Activated naive CD8-positive, alpha-beta T cell treated with anti-CD3 and anti-CD28 coated beads, Interleukin-2, amount 10 ng/mL, durations not matched to agents 7 days and 5 days (primary cell): ENCODE results near the gene TFE3. TPM values are rescaled to one million over a fixed set of nuclear protein-coding genes. Genes with fewer than 3 reads are reported as not detected.

Source experiments
- ATAC-seq: fragments of 150-1000 bp; cut with Tn5 transposase; one replicate; pipeline ENCODE4 v1.10.0; 2021; ENCODE audit warnings: low read depth, moderate library complexity
- POLR2A ChIA-PET: fragments of 350-600 bp; sonication (Branson Sonifier 250); formaldehyde crosslinking; loops from one replicate; lab custom pipeline; 2021; ENCODE audit warnings: antibody characterized with exemption; lab: Charles Lee
- DNase-seq: peaks from one replicate; pipeline ENCODE4 v3.0.0; 2021
- H3K27ac Mint-ChIP-seq: one replicate; pipeline ENCODE4 v1.8.0; 2022; ENCODE audit warnings: mild to moderate bottlenecking, mixed read lengths
- H3K27me3 Mint-ChIP-seq: one replicate; pipeline ENCODE4 v1.8.0; 2022; ENCODE audit warnings: mild to moderate bottlenecking, moderate library complexity, mixed read lengths
- H3K36me3 Mint-ChIP-seq: one replicate; pipeline ENCODE4 v1.8.0; 2021; ENCODE audit warnings: mild to moderate bottlenecking, mixed read lengths
- H3K4me1 Mint-ChIP-seq: one replicate; pipeline ENCODE4 v1.8.0; 2021; ENCODE audit warnings: mixed read lengths
- H3K4me3 Mint-ChIP-seq: one replicate; pipeline ENCODE4 v1.8.0; 2022; ENCODE audit warnings: mild to moderate bottlenecking, moderate library complexity, mixed read lengths
- H3K9me3 Mint-ChIP-seq: one replicate; pipeline ENCODE4 v1.8.0; 2021; ENCODE audit warnings: mixed read lengths
- total RNA-seq, 2 experiments: library from RNA; stranded (reverse); gene quantifications; one replicate each; pipeline ENCODE4 v1.2.3, GENCODE V29; 2021

TFE3 gene
- total RNA-seq, 2 experiments from 2014 or later: 26.1 to 29.0 TPM

DNA sequence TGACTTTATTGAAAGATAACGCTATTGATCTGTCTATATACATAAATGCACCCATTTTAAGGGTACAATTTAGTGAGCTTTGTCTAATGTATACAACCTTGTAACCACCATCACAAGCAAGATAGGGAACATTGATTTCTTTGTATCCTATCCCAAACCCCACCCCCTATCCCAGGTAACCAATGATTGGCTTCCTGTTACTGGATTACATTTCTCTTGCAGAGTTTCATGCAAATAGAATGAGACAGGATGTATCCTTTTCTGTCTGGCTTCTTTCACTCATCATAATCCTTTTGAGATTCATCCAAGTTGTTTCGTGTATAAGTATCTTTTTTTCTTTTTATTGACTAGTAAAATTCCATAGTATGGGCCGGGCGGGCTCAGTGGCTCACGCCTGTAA is 39.5 kb downstream of the TFE3 start:
- DNase-seq (no peak), ATAC-seq (no peak)
- H3K4me3 Mint-ChIP-seq: peak overlapping the region; percentile 50
- H3K9me3 Mint-ChIP-seq: no peaks in the 10 kb centered on the region
- H3K27me3 Mint-ChIP-seq: no peaks in the 10 kb centered on the region
- H3K27ac Mint-ChIP-seq: peak overlapping the region; percentile 56
- POLR2A ChIA-PET: no interaction called here
- peaks cover 9% of the 10 kb centered on the region for H3K4me1 Mint-ChIP-seq
- H3K36me3 Mint-ChIP-seq: peaks cover 15% of the 10 kb centered on the region

GRCh38 chrX:49002091-49002935 is 40.8 kb downstream of the TFE3 start, which contains the start of gene GRIPAP1:
Gene GRIPAP1, minus strand, starts transcription at chrX:49002264. Its CDS starts 35 bp downstream, at chrX:49002229.
- Mint-ChIP-seq H3K4me1 (peaks cover 18% of the 10 kb centered on the region), H3K36me3 (peaks cover 26% of the 10 kb centered on the region), H3K27ac (peak within 1 kb of the TSS; percentile 97), H3K27me3 (no peaks in the 10 kb centered on the region), H3K9me3 (no peaks in the 10 kb centered on the region), H3K4me3 (peak within 1 kb of the TSS; percentile 99)
- DNase-seq (peak; percentile 73), ATAC-seq (peak; percentile 79)
- POLR2A ChIA-PET: interaction anchor here (0.6 to 2.0 kb wide), 14 partner anchors 10 to 1784 kb away, joined by 3 to 15 read pairs (median 4); partner anchors contain the start of genes KCND1, OTUD5, PQBP1 and PRAF2

DNA sequence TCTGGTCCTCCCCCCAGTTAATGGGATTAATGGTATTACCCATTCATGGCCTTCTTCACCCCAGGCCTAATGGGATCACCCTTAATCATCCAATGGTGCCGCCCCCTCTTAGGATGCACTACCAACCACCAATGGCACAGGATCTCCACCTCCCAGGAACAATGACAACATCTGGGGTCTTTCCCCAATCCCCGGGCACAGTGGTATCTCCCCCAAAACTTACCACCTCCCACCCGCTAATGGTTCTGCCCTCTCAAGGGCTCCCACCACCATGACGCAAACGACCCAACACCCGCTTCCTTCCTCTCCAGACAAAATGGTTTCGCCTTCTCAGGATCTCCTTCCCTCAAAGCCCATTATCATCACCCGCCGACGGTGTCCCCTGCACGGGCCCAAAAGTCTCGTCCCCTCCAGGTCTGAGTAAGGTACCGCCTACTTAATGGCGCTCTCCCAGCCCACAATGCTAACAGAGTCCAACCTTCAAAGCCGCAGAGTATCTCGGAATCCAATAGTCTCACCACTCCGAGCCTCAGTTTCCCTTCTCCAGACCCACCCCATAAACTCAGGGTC is 41.6 kb downstream of the TFE3 start:
- Mint-ChIP-seq H3K4me1 (peaks cover 21% of the 10 kb centered on the region), H3K4me3 (peak overlapping the region; percentile 99), H3K9me3 (no peaks in the 10 kb centered on the region), H3K36me3 (peaks cover 32% of the 10 kb centered on the region), H3K27ac (peak overlapping the region; percentile 97), H3K27me3 (no peaks in the 10 kb centered on the region)
- ATAC-seq (peak; percentile 37), DNase-seq (no peak)
- POLR2A ChIA-PET: interaction anchor here (0.9 to 2.0 kb wide), 7 partner anchors 30 to 154 kb away, joined by 3 to 15 read pairs (median 5); partner anchors contain the start of genes KCND1, OTUD5, PRAF2 and TFE3

DNA sequence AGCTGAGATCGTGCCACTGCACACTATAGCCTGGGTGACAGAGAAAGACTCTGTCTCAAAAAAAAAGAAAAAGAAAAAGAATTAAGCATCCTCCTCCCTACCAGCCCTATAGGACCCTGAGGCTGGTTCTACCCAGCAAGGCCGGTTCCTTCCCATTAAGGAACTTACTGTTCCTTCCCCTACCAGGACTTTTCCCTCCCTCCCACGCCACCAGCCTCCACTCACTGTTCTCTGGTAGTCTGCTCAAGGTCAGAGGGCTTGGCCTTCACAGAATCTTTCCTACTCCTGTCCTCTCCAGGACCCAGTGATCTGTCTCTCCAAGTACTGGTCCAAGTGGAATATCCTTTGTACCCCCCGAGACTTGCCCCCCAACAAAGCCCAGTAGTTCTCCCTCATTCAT is 42.5 kb downstream of the TFE3 start:
- no peaks in the 10 kb centered on the region for H3K27me3 Mint-ChIP-seq
- peaks cover 34% of the 10 kb centered on the region for H3K36me3 Mint-ChIP-seq
- ATAC-seq (no peak), DNase-seq (no peak)
- H3K9me3 Mint-ChIP-seq: no peaks in the 10 kb centered on the region
- H3K4me3 Mint-ChIP-seq: peak overlapping the region; percentile 99
- peaks cover 21% of the 10 kb centered on the region for H3K4me1 Mint-ChIP-seq
- POLR2A ChIA-PET: no interaction called here
- H3K27ac Mint-ChIP-seq: peak overlapping the region; percentile 97

DNA sequence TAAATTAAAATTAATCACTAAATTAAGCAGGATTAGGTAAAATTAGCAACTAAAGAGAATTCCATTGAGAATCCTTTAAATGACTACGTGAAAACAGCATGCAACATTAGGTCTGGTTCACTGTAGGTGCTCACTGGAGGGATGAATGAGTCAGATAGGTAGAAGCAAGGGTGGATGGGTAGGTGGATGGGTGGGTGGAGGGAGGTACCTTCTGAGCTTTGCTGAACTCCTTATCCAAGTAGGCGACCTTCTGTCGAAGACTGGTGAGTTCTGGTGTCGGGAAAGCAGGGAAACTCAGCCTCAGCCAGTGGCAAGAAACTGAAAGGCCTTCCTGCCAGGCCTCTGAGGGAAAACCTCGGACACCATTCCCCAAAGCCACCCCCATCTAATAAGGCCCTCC is 44.1 kb downstream of the TFE3 start:
- H3K36me3 Mint-ChIP-seq: peaks cover 39% of the 10 kb centered on the region
- no peaks in the 10 kb centered on the region for H3K27me3 Mint-ChIP-seq
- H3K27ac Mint-ChIP-seq: no peak overlapping the region
- no peak overlapping the region for H3K4me3 Mint-ChIP-seq
- POLR2A ChIA-PET: no interaction called here
- no peaks in the 10 kb centered on the region for H3K9me3 Mint-ChIP-seq
- ATAC-seq: no peak
- peaks cover 21% of the 10 kb centered on the region for H3K4me1 Mint-ChIP-seq
- no peak for DNase-seq

DNA sequence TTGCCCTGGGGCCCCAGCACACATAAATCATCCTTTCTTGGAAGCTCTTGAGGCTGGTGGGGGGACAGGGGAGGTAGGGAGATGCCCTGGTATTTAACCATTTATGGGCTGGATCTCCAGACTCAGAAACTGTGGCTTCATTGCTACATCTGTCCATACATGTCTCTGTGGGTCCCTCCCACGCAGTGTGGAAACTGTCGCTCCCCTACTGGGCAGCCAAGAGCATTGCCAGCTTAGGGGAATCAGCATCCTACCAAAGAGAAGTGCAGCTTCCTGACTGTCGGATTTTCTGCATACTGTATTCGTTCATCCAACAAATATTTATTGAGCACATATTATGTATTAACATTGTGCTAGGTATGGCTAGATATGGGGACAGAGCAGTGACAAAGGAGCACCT is 44.8 kb downstream of the TFE3 start:
- peaks cover 39% of the 10 kb centered on the region for H3K36me3 Mint-ChIP-seq
- H3K27me3 Mint-ChIP-seq: no peaks in the 10 kb centered on the region
- H3K4me3 Mint-ChIP-seq: no peak overlapping the region
- peaks cover 20% of the 10 kb centered on the region for H3K4me1 Mint-ChIP-seq
- POLR2A ChIA-PET: no interaction called here
- DNase-seq (no peak), ATAC-seq (no peak)
- H3K9me3 Mint-ChIP-seq: no peaks in the 10 kb centered on the region
- no peak overlapping the region for H3K27ac Mint-ChIP-seq

- POLR2A ChIA-PET: no interaction called here
- H3K36me3 Mint-ChIP-seq: peaks cover 39% of the 10 kb centered on the region
- no peak overlapping the region for H3K27ac Mint-ChIP-seq
Measured at GRCh38 chrX:48997865-48998264, 45.3 kb downstream of the TFE3 start.

GRCh38 chrX:48997455-48997854 is 45.7 kb downstream of the TFE3 start:
- DNase-seq: no peak
- no peaks in the 10 kb centered on the region for H3K9me3 Mint-ChIP-seq
- peaks cover 42% of the 10 kb centered on the region for H3K36me3 Mint-ChIP-seq
- no peaks in the 10 kb centered on the region for H3K27me3 Mint-ChIP-seq
- H3K27ac Mint-ChIP-seq: no peak overlapping the region
- ATAC-seq: no peak
- POLR2A ChIA-PET: no interaction called here
- H3K4me1 Mint-ChIP-seq: peaks cover 20% of the 10 kb centered on the region
- no peak overlapping the region for H3K4me3 Mint-ChIP-seq

More at GRCh38 chrX:48997865-48998264, 45.3 kb downstream of the TFE3 start:
- Mint-ChIP-seq H3K4me3 (no peak overlapping the region), H3K9me3 (no peaks in the 10 kb centered on the region), H3K27me3 (no peaks in the 10 kb centered on the region), H3K4me1 (peaks cover 20% of the 10 kb centered on the region)
- DNase-seq (no peak), ATAC-seq (no peak)

GRCh38 chrX:48996969-48997368 is 46.2 kb downstream of the TFE3 start:
- DNase-seq (no peak), ATAC-seq (no peak)
- Mint-ChIP-seq H3K4me3 (no peak overlapping the region), H3K27me3 (no peaks in the 10 kb centered on the region), H3K27ac (no peak overlapping the region), H3K36me3 (peaks cover 42% of the 10 kb centered on the region), H3K4me1 (peaks cover 20% of the 10 kb centered on the region), H3K9me3 (no peaks in the 10 kb centered on the region)
- POLR2A ChIA-PET: no interaction called here

- POLR2A ChIA-PET: no interaction called here
- H3K9me3 Mint-ChIP-seq: no peaks in the 10 kb centered on the region
- no peak overlapping the region for H3K27ac Mint-ChIP-seq
- no peak overlapping the region for H3K4me3 Mint-ChIP-seq
- H3K4me1 Mint-ChIP-seq: peaks cover 3% of the 10 kb centered on the region
- ATAC-seq: no peak
- H3K36me3 Mint-ChIP-seq: peaks cover 23% of the 10 kb centered on the region
- no peak for DNase-seq
- no peaks in the 10 kb centered on the region for H3K27me3 Mint-ChIP-seq
Measured at GRCh38 chrX:48992341-48992740, 50.8 kb downstream of the TFE3 start.

- H3K36me3 Mint-ChIP-seq: peaks cover 14% of the 10 kb centered on the region
- no peak for ATAC-seq
- H3K27me3 Mint-ChIP-seq: no peaks in the 10 kb centered on the region
- H3K4me3 Mint-ChIP-seq: no peak overlapping the region
- no peaks in the 10 kb centered on the region for H3K9me3 Mint-ChIP-seq
- POLR2A ChIA-PET: no interaction called here
- DNase-seq: no peak
- H3K27ac Mint-ChIP-seq: no peak overlapping the region
- no peaks in the 10 kb centered on the region for H3K4me1 Mint-ChIP-seq
Measured at GRCh38 chrX:48989483-48989882, 53.7 kb downstream of the TFE3 start.

DNA sequence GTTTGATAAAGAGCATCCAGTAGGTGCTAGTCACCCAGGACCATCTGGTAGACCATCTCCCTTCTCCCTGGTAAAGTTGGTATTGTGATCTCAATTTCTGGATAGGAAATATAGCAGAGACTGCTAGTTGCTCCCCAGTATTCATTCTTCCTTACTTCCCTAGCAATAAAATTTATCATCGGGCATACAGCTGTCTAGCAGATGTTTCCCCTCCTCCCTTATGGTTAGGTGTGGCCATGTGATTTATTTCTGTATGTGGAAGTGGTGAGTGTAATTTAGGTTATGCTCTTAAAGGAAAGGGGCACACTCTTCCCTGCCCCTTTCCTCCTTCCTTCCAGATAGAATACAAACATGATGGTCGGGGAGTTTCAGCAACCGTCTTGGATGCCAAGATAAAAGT is 59.3 kb downstream of the TFE3 start:
- Mint-ChIP-seq H3K36me3 (peaks cover 20% of the 10 kb centered on the region), H3K4me3 (no peak overlapping the region), H3K27me3 (no peaks in the 10 kb centered on the region), H3K9me3 (no peaks in the 10 kb centered on the region), H3K27ac (no peak overlapping the region), H3K4me1 (no peaks in the 10 kb centered on the region)
- POLR2A ChIA-PET: interaction anchor here (0.6 kb wide), 1 partner anchor 163 kb away, joined by 3 read pairs; no protein-coding TSS in a partner anchor
- ATAC-seq (no peak), DNase-seq (no peak)

DNA sequence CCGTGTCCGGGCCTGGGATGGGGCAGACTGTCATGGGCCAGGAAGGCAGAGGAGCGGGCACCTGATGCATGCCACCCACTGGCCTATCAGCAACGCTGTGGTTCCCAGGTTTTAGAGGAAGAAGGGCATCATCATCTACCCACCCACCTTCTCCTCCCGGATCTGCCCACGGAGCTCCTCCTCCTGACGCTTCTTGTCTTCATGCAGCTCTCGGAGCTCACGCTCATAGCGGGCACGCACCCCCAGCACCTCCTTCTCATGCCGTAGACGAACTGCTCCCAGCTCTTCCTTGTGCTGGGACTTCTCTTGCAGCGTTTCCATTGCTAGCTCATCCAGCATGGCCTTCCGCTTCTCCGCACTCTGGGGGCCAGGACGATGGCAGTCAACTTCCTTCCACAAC is 60.1 kb downstream of the TFE3 start:
- no peak for DNase-seq
- Mint-ChIP-seq H3K27ac (no peak overlapping the region), H3K36me3 (peaks cover 20% of the 10 kb centered on the region), H3K4me1 (no peaks in the 10 kb centered on the region), H3K27me3 (no peaks in the 10 kb centered on the region), H3K4me3 (no peak overlapping the region), H3K9me3 (no peaks in the 10 kb centered on the region)
- POLR2A ChIA-PET: no interaction called here
- ATAC-seq: no peak
